Mesangial cell (primary cell): ENCODE measurements around the gene ST3GAL4. TPM values are rescaled to one million over a fixed set of nuclear protein-coding genes. Genes with fewer than 3 reads are reported as not detected.

Experiments used
- total RNA-seq: library from RNA; depleted of rRNA; stranded (reverse); fragments of >200 nt; gene quantifications from 2 replicates; pipeline ENCODE4 v1.2.3, GENCODE V29; 2015

ST3GAL4 gene
- total RNA-seq, result 24.4 and 32.3 TPM in 2 replicates

DNA sequence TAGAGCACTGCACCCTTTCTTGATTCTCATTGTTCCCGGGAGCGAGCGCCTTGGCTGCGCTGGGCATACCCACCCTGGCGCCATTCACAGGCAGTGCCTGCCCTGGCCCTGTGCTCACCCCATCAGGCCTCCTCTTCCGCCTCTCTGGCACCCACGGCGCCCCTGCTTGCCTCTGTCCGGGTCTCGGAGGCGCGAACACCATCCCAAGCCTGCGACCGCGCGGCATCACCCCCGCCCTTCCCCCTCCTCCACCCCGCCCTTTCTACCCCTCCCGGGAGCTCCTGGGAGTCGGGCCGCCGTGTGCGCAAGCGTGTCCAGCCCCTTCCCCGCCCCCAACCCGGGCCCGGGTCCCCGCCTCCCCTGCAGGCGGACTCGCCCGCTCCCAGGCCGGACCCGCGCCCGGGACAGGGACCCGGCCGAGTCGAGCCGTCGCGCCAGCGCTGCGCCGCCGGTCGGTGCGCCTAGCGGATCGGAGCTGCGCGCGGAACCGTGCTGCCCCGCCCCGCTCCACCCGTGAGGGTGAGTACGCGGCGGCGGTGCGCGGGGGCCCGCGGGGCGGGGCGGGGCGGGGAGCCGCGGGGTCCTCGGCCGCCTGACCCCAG, at the start of gene ST3GAL4:
ST3GAL4 (plus strand) TSS at position 363 of the 602 bp plus-strand sequence. CDS start 50,470 bp downstream, outside the sequence.

Other genes starting within 250 kb of the ST3GAL4 start
- gene RPUSD4, start 144.0 kb upstream of the ST3GAL4 start, total RNA-seq, result 15.2 and 18.0 TPM in 2 replicates
- 16.5 and 17.6 TPM in 2 replicates for gene FAM118B, start 143.9 kb upstream of the ST3GAL4 start, total RNA-seq
- 61.5 and 82.9 TPM in 2 replicates for gene SRPRA, start 86.8 kb upstream of the ST3GAL4 start, total RNA-seq
- 12.9 and 38.8 TPM in 2 replicates for gene FOXRED1, start 86.5 kb upstream of the ST3GAL4 start, total RNA-seq
- gene TIRAP, start 72.6 kb upstream of the ST3GAL4 start, total RNA-seq, result 4.4 and 6.7 TPM in 2 replicates
- 14.1 and 24.6 TPM in 2 replicates for gene DCPS, start 51.6 kb upstream of the ST3GAL4 start, total RNA-seq